GM19452 (cell line): ENCODE measurements around the gene TBP.

Source experiments
- ATAC-seq: cut with Tn5 transposase; IDR thresholded peaks from one replicate; pipeline ENCODE4 v1.9.1; 2021; ENCODE audit not compliant: unreplicated experiment

Gene TBP

GRCh38 chr6:170533792-170534191 is 20.4 kb upstream of the TBP start:
- ATAC-seq, result no peak

DNA sequence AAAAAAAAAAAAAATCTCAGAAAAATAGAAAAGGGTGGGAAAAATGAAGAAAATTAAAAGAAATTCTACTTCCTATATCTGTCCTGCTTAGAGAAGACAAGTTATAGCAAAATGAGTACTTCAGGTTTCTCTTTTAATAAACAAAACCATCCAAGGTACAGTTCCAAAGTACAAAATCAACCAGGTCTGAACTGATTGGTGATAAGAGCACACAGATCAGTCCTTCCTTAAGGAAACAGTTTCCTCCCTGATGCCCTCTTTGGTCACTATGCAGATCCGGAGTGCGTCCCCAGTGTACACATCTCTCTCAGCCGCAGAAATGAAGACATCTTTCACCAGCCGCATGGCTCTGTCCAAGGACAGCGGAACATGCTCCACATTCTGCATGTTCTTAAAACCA is 19.2 kb upstream of the TBP start:
- no peak for ATAC-seq

- ATAC-seq, result no peak
Observed at GRCh38 chr6:170536671-170537070, 17.5 kb upstream of the TBP start.

DNA sequence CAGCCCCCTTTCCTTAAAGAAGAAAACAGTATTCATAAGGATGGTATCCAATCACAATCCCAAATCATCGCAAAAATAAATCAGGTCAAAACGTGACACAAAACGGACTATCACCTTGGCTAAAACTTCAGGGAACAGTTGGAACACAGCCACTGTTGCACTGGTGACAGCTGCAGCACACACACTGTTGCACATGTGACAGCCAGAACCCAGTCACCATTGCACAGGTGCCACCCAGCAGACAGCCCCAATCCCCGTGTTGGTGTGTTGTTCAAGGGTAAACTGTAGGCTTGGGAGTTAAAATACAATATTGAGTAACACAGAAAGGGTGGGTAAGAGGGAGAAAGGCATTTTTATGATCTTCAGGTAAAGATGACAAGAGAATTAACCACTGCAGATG is 16.8 kb upstream of the TBP start:
- ATAC-seq, result no peak

- no peak for ATAC-seq
Observed at GRCh38 chr6:170542031-170542719, 12.0 kb upstream of the TBP start.

DNA sequence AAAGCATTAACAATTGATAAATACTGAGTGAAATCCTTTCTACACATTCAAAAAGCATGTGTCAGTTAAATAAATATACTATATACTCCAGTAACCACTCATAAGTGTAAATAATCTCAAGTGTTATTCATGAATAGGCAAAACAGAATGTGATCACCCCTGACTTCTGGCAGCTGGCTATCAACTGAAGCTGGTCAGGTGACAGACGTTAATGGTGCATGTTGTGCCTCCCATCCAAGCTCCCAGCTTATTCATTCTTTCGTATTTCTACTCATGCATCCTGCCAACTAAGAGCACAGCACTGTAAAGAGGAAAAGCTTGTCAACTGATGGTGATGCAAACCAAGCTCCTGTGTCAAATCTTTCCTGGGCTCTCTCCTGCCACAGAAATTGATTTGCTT is 8.8 kb upstream of the TBP start:
- ATAC-seq, result no peak

DNA sequence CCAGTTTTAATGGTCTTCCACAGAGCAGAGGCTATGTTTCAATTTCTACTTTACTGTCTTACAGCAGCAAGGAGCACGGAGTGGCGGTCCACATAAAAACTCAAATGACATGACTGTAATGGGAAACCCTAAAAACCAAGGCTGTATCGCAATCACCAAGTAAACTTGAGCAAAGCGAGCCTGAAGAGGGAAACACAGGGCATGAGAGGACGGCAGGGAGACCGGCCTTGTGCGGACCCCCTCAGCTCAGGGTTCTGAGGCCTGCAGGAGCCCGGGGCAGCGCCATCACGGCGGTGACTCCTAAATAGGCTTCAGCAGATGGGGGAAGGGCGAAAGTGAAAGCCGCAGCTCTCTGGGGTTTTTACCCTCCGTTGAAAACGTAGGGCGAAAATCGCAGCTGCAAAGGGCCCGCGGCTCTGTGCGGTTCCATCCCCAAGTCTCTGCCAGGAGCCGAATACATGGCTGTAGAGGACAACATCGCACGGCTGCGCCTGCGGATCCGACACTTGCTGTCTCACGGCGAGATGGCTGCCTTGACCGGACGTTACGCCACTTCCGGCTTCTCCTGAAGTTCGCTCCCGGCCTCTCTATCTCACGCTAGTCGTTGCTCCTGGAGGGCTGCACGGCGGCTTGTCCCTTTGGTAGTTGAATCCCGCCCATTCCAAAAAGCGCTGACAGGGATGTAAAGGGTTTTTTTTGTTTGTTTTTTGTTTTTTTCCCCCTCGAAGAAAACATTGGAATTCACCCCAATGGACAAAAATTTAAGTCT is 1.2 kb upstream of the TBP start, which contains the start of gene PSMB1:
Gene PSMB1 (minus strand): TSS at position 543 of the 769 bp plus-strand sequence. CDS start 65 bp downstream, at position 478.
- peak; percentile 52 for ATAC-seq

DNA sequence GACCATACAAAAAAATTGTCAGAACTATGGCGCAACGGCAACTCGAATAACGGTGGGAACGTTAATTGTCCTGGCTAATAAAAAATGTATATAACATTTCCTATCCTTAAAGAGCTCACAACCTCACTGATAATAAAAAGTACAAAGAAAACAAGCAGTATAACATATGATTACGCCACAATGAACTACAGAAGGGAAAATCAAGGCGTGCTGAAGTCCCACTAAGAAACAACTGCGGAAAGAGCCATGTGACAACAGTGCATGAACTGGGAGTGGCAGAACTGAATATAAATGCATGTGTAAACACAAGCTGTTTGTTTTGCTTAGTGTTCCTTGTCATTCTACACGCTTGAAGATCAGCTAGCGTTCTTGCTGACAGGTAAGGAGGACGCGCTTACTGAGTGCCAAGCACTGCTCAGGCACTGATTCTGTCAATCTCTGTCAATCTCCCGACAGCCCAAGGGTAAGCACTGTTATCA is 596 bp upstream of the TBP start:
- peak; percentile 33 for ATAC-seq

DNA sequence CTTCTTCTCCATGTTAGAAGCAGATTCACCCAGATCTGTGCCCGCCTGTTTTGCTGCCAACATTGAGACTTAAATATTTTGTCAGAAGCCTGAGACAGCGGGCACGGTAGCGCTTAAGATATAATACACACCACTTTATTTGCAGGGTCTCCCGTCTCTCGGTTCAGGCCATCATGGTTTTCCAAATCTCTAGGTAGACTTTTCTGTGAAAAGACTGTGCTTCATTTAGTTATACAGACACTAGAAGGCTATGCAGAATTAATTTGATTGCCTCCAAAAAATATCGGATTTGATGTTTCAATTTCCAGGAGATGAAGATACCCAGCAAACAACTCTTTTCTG is 598 bp downstream of the TBP start:
- no peak for ATAC-seq

- ATAC-seq, result no peak
Observed at GRCh38 chr6:170555305-170555704, 1.1 kb downstream of the TBP start.

DNA sequence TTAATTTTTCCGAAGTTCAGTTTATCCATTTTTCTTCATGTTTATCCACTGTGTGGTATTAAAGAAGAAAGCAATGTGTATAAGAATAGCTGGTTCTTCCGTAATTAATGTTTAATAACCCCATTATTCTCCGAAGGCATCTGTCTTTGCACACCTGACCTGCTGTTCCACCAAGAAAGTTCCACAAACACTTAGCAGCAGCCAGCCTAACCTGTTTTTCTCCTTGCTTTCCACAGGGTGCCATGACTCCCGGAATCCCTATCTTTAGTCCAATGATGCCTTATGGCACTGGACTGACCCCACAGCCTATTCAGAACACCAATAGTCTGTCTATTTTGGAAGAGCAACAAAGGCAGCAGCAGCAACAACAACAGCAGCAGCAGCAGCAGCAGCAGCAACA is 7.4 kb downstream of the TBP start:
- ATAC-seq, result no peak

GRCh38 chr6:170564936-170565530 is 10.9 kb downstream of the TBP start:
- ATAC-seq, result no peak

DNA sequence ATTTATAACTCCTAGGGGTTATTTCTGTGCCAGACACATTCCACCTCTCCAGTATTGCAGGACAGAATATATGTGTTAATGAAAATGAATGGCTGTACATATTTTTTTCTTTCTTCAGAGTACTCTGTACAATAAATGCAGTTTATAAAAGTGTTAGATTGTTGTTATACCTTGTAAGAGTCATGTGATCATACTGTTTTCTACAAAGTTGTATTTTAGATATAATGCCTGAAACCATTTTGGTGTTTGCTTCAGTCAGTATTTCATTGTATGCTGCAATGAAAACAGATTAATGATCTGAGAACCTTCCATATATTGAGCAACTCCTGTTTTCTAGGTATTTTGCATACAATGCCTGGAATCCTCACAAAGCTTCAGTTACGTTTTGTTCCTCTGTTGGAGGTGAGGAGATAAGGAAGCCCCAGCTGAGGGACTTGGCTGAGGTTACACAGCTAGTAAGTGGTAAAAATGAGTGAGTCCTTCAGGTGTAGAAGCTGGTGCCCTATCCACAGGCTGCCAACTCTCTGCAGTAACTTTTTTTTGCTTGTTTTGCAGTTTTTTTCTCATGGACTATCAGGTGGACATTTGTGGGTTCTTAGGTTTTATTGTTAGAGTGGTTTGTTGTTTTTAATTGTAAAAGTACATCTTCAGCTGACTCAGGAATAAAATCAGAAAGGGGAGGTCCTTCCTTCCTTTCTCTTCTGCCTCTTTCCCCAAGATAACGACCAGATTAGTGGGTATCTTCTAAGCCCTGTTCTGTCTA is 18.7 kb downstream of the TBP start:
- no peak for ATAC-seq

GRCh38 chr6:170575250-170575649 is 21.1 kb downstream of the TBP start:
- no peak for ATAC-seq

- ATAC-seq, result no peak
Observed at GRCh38 chr6:170578909-170579308, 24.7 kb downstream of the TBP start.

- ATAC-seq, result peak; percentile 1
Observed at GRCh38 chr6:170583756-170584180, 29.6 kb downstream of the TBP start.

GRCh38 chr6:170584181-170584953 is 30.2 kb downstream of the TBP start, which contains the start of gene PDCD2:
TSS of gene PDCD2 (minus strand) at chr6:170584637. CDS start at chr6:170584581, 56 bp downstream.
- peak; percentile 98 for ATAC-seq

DNA sequence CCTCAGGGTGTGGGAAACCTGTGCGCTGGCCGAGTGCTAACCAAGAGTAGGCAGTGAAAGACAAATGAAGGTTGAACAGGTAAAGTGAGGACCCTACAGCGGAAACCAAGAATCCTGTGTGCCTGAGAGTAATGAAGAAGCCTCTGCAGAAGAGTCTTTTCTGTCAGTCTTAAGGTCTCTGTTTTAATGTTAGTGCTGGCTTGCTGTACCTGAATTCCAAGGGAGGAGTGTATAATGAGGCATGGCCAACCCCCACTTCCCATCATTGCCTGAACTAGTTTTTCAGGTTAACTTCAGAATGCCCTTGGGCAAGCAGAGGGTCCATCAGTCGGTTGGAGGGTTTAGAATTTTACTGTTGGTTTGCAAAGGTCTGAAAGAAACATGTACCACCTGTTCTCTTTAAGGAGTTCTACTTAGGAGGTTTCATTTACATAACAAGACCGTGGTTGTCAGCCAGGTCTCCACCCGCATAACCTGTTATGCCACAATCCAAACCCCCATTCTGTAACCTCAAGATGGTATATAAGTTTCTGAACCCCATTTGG is 30.9 kb downstream of the TBP start:
- ATAC-seq, result peak; percentile 33

DNA sequence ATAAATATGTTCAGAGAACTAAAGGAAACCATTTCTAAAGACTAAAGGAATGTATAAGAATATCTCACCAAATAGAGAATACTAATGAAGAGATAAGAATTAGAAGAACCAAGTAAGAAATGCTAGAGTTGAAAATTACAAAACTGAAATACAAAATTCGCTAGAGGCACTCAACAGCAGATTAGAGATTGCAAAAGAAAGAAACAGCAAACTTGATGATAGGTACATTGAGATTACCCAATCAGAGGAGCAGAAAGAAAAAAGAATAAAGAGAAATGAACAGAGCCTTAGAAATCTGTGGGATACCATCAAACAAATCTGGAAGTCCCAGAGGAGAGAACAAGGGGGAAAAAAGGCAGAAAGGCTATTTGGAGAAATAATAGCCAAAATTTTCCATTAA is 36.6 kb downstream of the TBP start:
- no peak for ATAC-seq

DNA sequence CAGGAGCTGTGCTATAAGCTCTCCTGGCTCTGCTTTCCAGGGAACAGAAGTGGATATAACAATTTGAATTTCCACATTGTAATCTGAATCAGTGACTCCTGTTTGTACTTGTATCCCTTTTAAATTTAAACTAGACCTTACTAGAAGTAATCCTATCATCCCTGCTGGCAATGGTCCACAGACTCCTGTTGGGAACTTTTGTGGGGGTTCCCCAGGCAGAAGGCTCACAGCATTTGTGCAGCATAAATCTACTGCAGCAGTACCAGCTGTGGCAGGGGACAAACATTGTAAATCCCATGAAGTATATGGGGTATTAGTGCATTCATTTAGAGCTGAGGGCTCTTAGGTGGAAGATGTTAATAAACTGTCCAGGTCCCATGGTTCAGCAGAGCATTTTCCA is 42.3 kb downstream of the TBP start:
- no peak for ATAC-seq
